ENCODE measurements around the gene BFSP1.

BFSP1 gene

DNA sequence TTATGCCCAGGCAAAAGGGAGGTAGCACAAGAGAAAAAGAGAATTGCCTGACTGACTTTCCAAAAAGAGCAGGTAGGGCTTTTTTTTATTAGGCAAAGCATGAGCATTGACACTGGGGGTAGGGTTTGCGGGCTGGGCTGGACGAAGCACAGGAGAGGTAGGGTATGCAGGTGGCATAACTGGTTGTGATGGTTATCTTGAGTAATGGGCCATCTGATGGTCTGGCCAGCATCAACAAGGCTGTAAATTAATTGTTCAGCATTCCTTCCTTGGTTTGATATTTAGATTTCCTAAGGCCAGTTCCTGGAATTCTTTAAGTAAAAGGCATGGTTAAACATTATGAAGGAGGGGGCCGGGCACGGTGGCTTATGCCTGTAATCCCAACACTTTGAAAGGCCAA is 13.9 kb upstream of the BFSP1 start:
- TF ChIP-seq POLR2AphosphoS5 (IDR thresholded peaks at IDR 0.05; ENCODE audit: low read depth) (no peak), SPI1 (IDR thresholded peaks at IDR 0.05; ENCODE audit: borderline replicate concordance, low read depth) (no peak), GABPA (IDR thresholded peaks at IDR 0.05; ENCODE audit: low read depth) (no peak)
- TF ChIP-seq, protein P1, sequence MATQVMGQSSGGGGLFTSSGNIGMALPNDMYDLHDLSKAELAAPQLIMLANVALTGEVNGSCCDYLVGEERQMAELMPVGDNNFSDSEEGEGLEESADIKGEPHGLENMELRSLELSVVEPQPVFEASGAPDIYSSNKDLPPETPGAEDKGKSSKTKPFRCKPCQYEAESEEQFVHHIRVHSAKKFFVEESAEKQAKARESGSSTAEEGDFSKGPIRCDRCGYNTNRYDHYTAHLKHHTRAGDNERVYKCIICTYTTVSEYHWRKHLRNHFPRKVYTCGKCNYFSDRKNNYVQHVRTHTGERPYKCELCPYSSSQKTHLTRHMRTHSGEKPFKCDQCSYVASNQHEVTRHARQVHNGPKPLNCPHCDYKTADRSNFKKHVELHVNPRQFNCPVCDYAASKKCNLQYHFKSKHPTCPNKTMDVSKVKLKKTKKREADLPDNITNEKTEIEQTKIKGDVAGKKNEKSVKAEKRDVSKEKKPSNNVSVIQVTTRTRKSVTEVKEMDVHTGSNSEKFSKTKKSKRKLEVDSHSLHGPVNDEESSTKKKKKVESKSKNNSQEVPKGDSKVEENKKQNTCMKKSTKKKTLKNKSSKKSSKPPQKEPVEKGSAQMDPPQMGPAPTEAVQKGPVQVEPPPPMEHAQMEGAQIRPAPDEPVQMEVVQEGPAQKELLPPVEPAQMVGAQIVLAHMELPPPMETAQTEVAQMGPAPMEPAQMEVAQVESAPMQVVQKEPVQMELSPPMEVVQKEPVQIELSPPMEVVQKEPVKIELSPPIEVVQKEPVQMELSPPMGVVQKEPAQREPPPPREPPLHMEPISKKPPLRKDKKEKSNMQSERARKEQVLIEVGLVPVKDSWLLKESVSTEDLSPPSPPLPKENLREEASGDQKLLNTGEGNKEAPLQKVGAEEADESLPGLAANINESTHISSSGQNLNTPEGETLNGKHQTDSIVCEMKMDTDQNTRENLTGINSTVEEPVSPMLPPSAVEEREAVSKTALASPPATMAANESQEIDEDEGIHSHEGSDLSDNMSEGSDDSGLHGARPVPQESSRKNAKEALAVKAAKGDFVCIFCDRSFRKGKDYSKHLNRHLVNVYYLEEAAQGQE (IDR thresholded peaks at IDR 0.05; ENCODE audit: insufficient replicate concordance, low read depth), result no peak
- TF ChIP-seq, protein P2, sequence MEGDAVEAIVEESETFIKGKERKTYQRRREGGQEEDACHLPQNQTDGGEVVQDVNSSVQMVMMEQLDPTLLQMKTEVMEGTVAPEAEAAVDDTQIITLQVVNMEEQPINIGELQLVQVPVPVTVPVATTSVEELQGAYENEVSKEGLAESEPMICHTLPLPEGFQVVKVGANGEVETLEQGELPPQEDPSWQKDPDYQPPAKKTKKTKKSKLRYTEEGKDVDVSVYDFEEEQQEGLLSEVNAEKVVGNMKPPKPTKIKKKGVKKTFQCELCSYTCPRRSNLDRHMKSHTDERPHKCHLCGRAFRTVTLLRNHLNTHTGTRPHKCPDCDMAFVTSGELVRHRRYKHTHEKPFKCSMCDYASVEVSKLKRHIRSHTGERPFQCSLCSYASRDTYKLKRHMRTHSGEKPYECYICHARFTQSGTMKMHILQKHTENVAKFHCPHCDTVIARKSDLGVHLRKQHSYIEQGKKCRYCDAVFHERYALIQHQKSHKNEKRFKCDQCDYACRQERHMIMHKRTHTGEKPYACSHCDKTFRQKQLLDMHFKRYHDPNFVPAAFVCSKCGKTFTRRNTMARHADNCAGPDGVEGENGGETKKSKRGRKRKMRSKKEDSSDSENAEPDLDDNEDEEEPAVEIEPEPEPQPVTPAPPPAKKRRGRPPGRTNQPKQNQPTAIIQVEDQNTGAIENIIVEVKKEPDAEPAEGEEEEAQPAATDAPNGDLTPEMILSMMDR (IDR thresholded peaks at IDR 0.05; ENCODE audit: insufficient read depth, low read length), result no peak
- Histone ChIP-seq H3K4me3 (replicated peaks; ENCODE audit: insufficient read depth, low read length) (no peak overlapping the region), H3K27me3 (ENCODE audit: insufficient read depth, poor library complexity, severe bottlenecking) (no peaks in the 10 kb centered on the region), H3K27ac (replicated peaks) (no peak overlapping the region)
- DNase-seq (ENCODE audit: low read depth in 1 of 2, low spot score in 1 of 2), result no peak

DNA sequence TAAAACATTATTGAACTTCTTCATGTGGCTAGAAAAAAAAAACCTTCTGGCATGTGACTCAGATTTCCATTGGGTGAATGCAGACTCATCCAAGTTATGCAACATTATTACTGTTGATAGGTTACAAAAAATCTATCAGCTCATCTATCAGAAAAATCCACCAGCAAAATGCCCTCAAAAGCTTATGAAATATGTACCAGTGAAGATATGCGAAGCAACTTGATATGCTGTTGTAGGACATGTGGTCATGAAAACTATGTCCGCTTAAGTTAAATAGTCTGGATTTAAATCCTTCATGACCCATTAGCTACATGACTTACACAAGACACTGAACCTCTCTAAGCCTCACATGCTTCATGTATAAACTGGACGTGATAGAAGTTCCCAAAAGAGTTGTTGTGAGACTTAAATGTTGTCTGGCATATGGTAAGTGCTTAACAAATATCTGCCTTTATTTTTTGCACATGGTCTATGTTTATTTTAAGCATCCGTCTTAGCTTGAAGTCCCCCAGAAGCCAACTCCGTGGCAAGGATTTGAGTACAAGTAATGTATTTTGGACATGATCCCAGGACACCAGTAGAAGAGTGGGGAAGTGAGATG is 12.5 kb upstream of the BFSP1 start:
- Histone ChIP-seq H3K4me3 (replicated peaks; ENCODE audit: insufficient read depth, low read length) (no peak overlapping the region), H3K27ac (replicated peaks) (no peak overlapping the region), H3K27me3 (ENCODE audit: insufficient read depth, poor library complexity, severe bottlenecking) (no peaks in the 10 kb centered on the region)
- DNase-seq (ENCODE audit: low read depth in 1 of 2, low spot score in 1 of 2), result no peak
- TF ChIP-seq POLR2AphosphoS5 (IDR thresholded peaks at IDR 0.05; ENCODE audit: low read depth) (no peak), SPI1 (IDR thresholded peaks at IDR 0.05; ENCODE audit: borderline replicate concordance, low read depth) (no peak), GABPA (IDR thresholded peaks at IDR 0.05; ENCODE audit: low read depth) (no peak)
- TF ChIP-seq, protein P2 (IDR thresholded peaks at IDR 0.05; ENCODE audit: insufficient read depth, low read length), result no peak
- TF ChIP-seq, protein P1 (IDR thresholded peaks at IDR 0.05; ENCODE audit: insufficient replicate concordance, low read depth), result no peak

DNA sequence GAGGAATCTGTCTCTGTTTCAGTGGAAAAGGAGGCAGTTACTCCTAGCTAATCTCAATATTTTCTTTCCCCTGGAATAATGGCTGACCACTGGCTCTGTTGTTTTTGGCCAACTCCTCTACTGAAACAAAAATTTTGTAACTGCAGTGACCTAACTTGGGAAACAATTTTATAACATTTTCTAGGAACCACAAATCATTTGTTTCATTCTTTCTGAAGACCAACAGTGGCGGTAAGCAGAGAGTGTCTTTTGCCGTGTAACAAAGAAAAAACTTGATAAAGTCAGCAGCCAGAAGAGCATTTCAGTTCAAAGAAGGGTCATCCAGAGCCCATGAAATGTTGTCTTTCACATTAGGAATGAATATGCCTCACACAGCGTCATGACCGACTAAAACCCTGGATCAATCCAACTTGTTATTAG is 11.8 kb upstream of the BFSP1 start:
- Histone ChIP-seq H3K4me3 (replicated peaks; ENCODE audit: insufficient read depth, low read length) (no peak overlapping the region), H3K27ac (replicated peaks) (no peak overlapping the region), H3K27me3 (ENCODE audit: insufficient read depth, poor library complexity, severe bottlenecking) (no peaks in the 10 kb centered on the region)
- TF ChIP-seq, protein P1 (IDR thresholded peaks at IDR 0.05; ENCODE audit: insufficient replicate concordance, low read depth), result no peak
- TF ChIP-seq GABPA (IDR thresholded peaks at IDR 0.05; ENCODE audit: low read depth) (no peak), POLR2AphosphoS5 (IDR thresholded peaks at IDR 0.05; ENCODE audit: low read depth) (no peak), SPI1 (IDR thresholded peaks at IDR 0.05; ENCODE audit: borderline replicate concordance, low read depth) (no peak)
- TF ChIP-seq, protein P2 (IDR thresholded peaks at IDR 0.05; ENCODE audit: insufficient read depth, low read length), result no peak
- DNase-seq (ENCODE audit: low read depth in 1 of 2, low spot score in 1 of 2), result no peak

All from HL-60 (cell line).